Loucy (cell line): ENCODE measurements around the gene SERINC1.

Source experiments
- CTCF ChIP-seq: fragments of 200-600 bp; sonication (generic); conservative IDR thresholded peaks from 2 replicates; pipeline ENCODE4 v1.5.1; 2014; ENCODE audit warnings: mild to moderate bottlenecking, antibody characterized with exemption, low read length
- EZH2phosphoT487 ChIP-seq: fragments of 200-600 bp; IDR thresholded peaks from 2 replicates; pipeline ENCODE4 v1.6.1; 2018; ENCODE audit warnings: antibody characterized with exemption, mild to moderate bottlenecking, moderate library complexity, borderline replicate concordance

GRCh38 chr6:122432816-122433215, 38.8 kb downstream of the SERINC1 start:
- TF ChIP-seq EZH2phosphoT487: no peak
- no peak for TF ChIP-seq CTCF
